ENCODE measurements around the gene FGF7. TPM values are rescaled to one million over a fixed set of nuclear protein-coding genes. Genes with fewer than 3 reads are reported as not detected.
"Not testable (repeated sequence)": the region's sequence is repeated elsewhere in the genome, so short reads cannot be mapped to it uniquely, and the experiment has no call there.

The FGF7 gene
- polyA plus RNA-seq, 4 donors, result 15.0 to 155 (median 33.4) TPM

DNA sequence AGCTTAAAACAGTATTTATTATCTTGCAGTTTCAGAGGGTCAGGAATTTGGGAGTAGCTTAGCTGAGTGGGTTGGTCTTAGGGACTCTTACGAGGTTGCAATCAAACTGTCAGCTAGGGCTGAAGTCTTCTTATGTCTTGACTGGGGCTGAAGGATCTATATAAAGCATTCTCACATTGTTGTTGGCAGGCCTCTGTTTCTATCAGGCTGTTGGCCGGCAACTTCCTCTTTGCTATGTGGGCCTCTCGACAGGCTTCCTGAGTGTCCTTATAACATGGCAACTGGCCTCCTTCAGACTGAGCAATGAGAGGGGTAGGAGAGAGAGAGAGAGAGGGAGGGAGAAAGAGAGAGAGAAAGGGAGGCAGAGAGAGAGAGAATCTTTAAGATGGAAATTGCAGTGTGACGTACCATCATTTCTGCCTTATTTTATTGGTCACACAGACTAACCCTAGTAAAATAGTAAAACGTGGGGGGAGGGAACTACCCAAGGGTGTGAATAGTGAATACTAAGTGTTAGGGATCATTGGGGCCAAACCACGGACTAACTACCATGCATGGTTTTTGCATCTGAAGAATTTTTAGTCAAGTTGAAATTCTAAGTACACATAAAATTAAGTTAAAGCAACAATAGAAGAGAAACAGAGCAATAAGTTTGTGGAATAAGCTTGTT, 16.1 kb downstream of the FGF7 start:
- no peak for DNase-seq (ENCODE audit: low read depth in 4 of 4, low spot score in 3 of 4)

DNA sequence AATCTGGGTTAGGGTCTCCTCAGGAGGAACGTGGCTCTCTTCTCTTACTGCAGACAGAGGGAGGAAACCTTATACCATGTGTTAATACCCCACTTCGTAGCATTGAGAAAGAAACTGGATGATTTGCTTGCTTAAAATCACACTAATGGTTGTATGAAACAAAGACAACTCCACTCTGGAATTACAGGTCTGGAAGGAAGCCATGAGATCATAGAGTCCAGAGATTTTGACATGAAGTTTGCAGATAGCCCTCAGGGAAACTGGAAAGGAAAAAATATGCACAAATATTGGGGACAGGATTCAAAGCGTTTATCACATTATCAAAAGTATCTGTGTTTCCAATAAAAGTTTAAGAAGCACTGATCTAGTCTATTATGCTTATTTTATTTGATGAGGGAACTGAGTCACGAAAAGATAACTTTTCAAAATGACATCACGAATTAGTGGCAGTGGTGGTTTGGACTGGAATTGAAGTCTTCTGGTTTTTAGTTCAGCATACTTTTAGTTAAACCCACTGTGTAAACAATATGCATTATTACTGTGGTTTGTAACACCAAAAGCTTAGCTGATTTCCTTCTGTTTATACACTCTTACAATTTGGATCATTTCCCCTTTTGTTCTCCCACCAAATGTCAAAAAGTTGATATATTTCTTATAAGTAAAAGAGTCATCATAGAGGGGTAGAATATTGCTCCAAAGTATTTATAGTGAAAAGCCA, 16.8 kb downstream of the FGF7 start:
- no peak for DNase-seq (ENCODE audit: low read depth in 4 of 4, low spot score in 3 of 4)

DNA sequence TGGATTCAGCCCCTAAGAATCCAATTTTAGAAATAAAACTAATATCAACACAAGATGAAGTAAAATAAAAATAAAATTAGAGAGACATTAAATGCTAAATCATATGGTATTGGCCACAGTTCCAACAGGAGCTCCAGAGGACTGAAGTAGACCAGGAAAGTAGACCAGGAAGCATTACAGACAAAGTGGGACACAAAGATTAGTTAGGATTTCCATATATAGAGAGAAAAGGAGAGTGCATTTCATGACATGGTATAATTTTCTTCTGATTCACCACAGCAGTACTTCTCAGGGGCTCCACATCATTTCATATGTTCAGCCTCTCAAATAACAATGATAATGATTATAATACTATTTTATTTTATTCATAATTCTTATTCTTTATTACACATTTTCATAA, 18.3 kb downstream of the FGF7 start:
- DNase-seq (ENCODE audit: low read depth in 4 of 4, low spot score in 3 of 4), result no peak

DNA sequence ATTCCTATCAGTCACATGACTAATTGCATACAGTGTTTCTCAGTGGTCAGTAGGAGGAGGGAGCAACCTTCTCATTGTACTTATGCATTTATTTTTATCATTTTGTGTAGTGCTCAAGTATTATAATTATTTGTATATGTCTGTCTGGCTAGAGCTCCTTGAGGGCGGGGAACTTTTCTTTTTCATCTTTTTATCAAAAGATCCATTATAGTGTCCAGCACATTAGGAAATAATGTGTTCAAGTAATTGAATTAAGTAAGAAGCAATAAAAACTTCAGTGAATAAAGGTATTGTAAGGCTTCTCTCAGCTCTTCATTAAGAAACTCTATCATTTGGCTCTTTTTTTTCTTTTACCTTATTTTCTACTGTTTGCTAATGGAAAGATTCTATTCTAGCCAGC, 18.8 kb downstream of the FGF7 start:
- no peak for DNase-seq (ENCODE audit: low read depth in 4 of 4, low spot score in 3 of 4)

DNA sequence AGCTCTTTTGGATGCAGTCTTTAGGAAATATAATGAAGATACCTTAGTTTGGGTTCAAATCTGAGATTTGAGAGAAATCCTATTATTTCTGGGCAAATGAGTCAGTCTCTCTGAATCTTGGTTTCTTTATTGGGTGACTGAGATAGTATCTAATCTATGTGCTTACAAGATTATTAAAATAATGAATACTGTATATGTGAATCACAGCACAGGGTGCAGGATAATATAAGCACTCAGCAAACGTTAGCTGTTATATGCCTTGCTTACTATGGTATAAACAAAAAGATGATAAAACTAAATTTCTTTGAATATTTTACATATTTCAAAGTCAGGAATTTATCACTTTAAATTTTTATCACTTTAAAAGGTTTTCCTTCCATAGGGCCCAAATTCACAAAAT, 29.6 kb downstream of the FGF7 start:
- no peak for DNase-seq (ENCODE audit: low read depth in 4 of 4, low spot score in 3 of 4)

DNA sequence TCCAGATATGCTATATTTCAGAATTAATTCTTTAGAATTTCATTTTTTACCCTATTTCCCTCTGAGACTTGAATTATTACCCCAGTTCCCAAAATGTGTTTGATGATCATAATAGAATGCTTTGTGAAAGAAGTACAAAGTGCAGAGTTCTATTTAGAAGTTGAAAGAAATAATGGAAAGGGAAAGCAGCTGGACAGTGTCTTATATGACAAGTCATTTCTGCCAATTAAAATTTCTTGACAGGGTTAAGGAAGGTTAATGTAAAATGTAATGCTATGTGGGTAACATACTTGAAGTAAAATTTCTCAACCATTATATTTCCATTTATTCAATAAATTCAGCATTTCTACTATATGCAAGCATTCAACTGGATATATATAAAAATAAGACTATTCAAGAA, 33.1 kb downstream of the FGF7 start:
- no peak for DNase-seq (ENCODE audit: low read depth in 4 of 4, low spot score in 3 of 4)

DNA sequence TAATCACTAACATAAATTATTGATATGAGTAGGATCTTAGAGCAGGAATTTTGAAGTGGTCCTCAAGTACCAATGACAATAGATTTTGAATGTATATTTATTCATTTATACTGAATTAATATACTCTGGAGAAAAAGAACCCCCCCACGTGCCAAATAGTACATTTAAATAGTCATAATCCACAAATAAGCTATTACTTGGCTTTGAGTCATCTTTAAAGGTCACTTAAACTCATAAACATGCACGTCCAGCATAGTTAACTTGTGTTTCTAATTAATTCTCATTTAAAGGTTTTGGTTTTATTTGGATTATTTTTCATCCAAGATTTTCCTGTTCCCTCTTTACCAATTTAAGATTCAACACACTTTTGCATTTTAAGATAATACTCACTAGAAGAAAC, 35.1 kb downstream of the FGF7 start:
- no peak for DNase-seq (ENCODE audit: low read depth in 4 of 4, low spot score in 3 of 4)

DNA sequence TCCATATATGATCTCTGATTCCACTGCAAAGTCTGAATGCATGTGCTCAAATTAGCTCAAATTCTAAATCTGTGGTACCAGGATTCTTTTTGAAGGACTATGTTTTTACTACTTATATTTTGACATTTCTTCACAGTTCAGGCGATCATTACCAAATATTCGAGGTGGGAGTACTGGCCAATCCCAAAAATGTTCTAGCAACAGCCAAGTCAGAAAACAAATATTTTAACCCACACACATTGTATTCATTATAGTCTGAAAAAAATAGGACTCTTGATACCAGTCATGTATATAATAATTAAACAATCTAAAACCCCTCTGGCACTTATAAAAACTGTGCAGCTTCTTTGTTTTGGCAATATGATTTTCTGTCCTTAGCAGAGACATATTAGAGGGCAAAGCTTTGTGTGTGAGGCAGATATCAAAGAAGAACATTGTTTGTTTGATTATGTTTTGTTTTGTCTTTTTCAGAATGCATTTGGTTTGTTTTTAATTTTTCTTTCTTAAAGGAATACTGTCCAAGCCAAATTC, 37.4 kb downstream of the FGF7 start:
- no peak for DNase-seq (ENCODE audit: low read depth in 4 of 4, low spot score in 3 of 4)

DNA sequence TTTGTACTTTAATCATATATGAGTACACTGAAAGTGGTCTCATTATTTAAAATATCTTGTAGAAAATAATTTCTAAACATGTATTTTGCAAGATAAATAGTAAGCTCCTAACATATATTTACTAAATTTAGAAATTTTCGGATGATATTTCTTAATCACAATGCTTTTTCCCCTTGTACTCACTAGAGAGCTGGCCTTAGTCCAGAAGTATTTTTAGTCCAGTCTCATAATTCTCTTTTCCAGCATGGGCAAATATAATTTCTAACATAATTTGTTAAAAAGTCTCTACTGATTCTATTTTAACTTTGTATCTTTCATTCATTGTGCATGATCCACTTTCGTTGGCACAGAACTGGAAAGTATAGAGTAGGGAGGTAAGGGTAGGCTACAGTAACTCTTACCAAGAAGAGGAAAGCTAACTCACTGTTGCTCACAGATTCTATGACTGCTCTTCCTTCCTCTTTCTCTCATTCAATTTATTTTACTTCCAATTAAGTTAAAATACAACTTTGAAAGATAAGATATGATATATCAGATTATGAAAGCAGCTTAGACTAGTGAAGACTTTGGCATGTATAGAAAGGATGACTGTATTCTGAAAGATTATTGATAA, 39.3 kb downstream of the FGF7 start:
- no peak for DNase-seq (ENCODE audit: low read depth in 4 of 4, low spot score in 3 of 4)

DNA sequence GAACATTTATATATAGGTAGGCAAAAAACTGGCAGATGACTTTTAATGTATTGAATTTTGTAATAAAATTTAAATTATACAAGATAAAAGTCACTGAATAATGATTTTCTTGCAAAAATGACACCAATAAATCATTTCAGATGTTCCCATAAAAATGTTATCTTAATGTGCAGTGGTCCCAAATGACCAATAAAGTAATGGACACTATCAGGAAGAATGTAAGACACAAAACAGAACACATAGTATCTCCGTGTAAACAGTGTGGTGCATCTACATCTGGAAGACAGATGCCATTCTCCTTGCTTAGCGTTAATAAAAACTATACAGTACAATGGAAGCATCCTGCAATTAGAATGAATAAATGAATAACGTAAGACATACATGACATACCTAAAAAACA, 41.5 kb downstream of the FGF7 start:
- DNase-seq (ENCODE audit: low read depth in 4 of 4, low spot score in 3 of 4), result no peak

DNA sequence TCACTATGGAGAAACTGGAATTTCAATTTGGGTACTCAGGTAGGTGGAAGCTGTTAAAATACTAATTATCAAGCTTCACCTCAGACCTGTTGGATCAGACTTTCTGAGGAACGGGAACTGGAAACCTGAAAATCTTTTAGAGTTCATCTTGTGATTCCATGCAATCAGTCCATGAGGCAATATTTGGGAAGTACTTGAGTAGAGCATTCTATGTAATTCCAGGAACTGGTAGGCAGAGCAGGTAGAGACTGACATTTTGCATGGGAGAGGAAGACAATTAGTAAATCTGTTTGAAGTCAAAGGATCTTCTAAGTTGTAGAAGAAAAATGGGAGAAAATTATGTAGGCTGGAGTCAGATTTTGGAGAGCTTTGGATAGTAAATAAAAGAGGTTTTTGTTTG, 43.1 kb downstream of the FGF7 start:
- no peak for DNase-seq (ENCODE audit: low read depth in 4 of 4, low spot score in 3 of 4)

DNA sequence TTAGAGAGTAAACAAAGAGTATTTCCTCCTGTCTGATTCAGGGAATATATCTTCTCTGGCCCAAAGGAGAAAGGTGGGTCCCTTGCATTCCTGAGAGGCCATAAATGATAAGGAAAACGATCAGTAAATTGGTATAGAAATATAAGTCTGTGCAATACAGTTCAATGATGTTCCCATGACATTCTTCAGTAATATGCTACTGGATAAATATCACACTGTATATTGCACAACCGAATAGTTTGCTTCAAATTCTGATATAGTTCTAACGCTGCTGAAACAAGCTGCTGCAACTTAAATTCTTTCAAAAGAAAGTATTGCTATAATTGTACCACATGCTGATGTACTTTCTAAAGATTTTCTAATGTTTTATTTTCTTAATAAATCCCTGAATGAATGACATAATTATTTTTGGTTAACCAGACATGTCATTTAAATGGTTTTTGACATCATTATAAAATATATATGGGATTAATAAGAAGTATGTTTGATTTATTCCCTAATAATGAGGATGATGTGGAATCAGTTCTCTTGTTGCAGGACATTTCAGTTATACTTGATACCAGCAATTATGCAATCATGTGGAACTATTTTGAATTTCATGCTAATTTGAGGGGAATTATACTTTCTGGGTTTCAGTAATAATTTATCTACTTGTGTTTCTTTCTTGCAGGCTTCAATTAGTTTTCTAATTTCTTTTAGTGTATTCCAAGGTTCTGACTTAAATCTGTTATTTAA, 44.9 kb downstream of the FGF7 start:
- DNase-seq (ENCODE audit: low read depth in 4 of 4, low spot score in 3 of 4), result no peak

DNA sequence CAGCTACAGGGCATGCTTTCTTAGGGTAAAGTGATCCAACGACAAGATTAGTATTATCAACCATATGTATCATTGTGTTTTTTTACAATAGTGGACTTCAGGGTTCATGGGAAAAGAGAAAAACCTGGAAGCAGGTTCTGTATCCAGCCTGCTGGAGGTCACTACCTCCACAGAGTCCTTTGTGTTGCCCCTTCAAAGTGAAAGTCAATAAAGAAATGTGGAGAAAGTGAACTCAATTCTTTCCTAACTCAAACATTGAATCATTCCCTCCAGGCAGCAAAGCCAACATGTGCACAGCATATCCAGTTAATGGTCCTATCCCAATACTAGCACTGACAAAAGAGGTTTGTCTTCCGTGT, 45.4 kb downstream of the FGF7 start:
- DNase-seq (ENCODE audit: low read depth in 4 of 4, low spot score in 3 of 4), result no peak

DNA sequence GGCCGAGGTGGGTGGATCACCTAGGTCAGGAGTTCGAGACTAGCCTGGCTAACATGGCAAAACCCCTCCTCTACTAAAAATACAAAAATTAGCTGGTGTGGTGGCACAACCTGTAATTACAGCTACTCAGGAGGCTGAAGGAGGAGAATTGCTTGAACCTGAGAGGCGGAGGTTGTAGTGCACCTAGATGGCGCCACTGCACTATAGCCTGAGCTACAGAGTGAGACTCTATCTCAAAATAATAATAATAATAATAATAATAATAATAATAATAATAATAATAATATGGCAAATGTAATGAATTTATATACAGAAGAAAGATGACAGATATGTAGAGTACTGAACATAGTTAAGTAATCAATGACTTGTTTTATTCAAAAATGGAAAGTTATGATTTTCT, 48.2 kb downstream of the FGF7 start:
- DNase-seq (ENCODE audit: low read depth in 4 of 4, low spot score in 3 of 4), result not testable (repeated sequence)

DNA sequence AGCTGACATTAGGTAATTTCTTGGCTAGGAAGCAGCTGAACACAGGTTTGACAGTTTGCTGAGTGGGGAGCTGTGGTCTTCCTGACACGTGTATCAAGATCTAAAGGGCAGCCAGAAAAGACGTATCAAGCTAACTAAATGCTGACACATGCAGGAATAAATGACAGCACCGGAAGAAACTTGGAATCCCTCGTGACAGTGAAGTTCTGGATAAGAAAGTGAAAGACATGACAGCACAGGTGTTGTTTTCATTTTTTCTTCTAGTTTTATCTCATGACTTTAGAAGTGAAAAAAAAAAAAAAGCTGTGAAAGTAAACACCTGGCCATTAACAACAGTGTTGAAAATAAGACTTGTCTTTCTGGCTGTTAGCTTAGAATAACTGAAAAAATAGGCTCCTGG, 48.7 kb downstream of the FGF7 start:
- no peak for DNase-seq (ENCODE audit: low read depth in 4 of 4, low spot score in 3 of 4)

DNA sequence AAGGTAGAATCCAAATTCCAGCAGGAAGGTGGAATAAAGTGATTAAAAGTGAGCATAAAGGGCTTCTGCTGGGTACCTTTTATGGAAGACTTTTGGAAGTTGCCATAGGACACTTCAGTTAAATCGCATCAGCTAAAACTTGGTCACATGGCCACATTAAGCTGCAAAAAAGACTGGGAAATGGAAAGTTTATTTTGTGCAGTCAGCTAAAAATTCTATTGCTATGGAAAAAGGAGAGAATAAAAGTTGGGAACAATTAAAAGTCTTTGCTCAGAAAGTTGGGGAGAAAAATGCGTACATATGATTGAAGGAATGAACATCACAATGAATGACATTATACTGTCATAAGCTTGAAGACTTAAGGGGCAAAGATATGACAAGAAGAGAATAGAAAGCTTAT, 49.3 kb downstream of the FGF7 start:
- DNase-seq (ENCODE audit: low read depth in 4 of 4, low spot score in 3 of 4), result no peak

DNA sequence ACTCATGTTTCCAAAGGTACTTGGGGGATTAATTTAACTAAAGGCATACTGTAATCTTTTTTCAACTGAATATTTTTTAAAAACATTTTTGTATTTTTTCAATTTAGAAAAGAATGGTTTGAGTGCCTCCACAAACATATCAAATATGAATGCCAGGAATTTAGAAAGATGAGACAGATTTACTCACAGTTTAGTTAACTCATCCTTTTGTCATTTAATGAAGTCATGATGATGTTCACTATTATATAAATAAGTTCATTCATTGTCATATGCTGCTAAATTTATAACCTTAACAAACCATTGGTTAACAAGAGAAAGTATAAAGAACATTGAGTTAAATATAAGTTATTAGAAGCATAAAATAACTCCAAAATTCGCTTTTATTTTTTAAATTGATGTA, 50.0 kb downstream of the FGF7 start:
- no peak for DNase-seq (ENCODE audit: low read depth in 4 of 4, low spot score in 3 of 4)

DNA sequence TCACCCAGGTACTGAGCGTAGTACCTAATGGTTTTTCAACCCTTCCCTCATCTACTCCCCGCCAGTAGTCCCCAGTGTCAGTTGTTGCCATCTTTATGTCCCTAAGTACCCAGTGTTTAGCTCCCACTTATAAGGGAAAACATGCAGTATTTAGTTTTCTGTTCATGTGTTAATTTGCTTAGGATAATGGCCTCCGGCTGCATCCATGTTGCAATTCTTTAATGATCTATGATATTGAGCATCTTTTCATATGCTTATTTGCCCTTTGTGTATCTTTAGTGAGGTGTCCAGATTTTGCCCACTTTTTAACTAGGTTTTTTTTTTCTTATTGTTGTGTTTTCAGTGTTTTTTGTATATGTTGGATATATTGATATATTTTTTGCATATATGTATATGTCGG, 55.0 kb downstream of the FGF7 start:
- not testable (repeated sequence) for DNase-seq (ENCODE audit: low read depth in 4 of 4, low spot score in 3 of 4)

DNA sequence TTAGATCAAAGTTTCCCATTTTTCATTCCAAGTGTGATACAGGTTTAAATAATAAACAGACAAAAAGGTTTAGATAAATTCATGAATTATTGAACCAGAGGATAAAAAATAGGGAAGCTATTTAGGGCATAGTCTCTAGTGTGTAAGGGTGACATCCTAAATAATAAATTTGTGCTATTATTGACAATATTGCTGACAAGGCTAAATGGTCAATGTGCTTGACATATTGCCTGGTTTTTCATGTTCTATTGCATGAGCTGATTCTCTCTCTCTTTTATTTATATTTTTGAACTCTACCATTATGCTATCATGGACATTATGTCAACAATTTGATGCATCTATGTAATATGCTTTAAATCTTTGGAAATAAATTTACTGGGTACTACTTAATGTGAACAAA, 55.9 kb downstream of the FGF7 start:
- not testable (repeated sequence) for DNase-seq (ENCODE audit: low read depth in 4 of 4, low spot score in 3 of 4)

DNA sequence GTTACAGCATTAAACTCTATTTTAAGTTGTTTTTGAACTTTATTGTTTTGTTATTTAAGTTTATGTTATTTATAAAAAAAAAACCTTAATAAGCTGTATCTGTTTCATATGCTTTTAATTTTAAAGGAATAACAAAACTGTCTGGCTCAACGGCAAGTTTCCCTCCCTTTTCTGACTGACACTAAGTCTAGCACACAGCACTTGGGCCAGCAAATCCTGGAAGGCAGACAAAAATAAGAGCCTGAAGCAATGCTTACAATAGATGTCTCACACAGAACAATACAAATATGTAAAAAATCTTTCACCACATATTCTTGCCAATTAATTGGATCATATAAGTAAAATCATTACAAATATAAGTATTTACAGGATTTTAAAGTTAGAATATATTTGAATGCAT, 62.4 kb downstream of the FGF7 start:
- not testable (repeated sequence) for DNase-seq (ENCODE audit: low read depth in 4 of 4, low spot score in 3 of 4)

DNA sequence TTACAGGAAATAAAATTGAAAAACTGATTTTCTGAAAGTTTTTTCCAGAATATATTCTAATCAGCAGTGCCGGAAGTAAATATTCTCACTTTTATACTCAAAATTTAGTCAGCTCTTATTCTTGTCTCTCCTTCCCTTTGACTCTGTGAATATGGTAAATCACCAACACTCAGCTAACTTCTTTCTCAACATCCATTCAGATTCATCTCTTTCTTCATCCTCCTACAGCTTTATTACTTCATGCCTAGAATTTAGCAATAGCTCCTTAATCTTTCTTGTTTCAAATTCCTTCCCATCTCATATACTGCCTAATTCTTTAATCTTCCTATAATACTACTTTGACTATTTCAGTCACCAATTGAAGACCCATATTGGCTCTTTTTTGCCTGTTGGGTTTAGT, 67.9 kb downstream of the FGF7 start:
- DNase-seq (ENCODE audit: low read depth in 4 of 4, low spot score in 3 of 4), result no peak

Measured in left renal pelvis (tissue), 4 donors.